HepG2 (cell line): ENCODE results near the gene NDFIP2.

Source experiments
- BRCA1 ChIP-seq: sonication (generic); formaldehyde crosslinking; IDR thresholded peaks from 2 replicates; pipeline ENCODE4 v1.4.0; 2020; ENCODE audit warnings: missing genetic modification reagents
- CTCF ChIP-seq: sonication (generic); formaldehyde crosslinking; IDR thresholded peaks from 2 replicates; pipeline ENCODE4 v1.5.0; 2020; ENCODE audit warnings: mild to moderate bottlenecking, missing genetic modification reagents, moderate library complexity
- ETV6 ChIP-seq: sonication (generic); formaldehyde crosslinking; conservative IDR thresholded peaks from 2 replicates; pipeline ENCODE4 v1.4.0; 2020; ENCODE audit warnings: missing genetic modification reagents
- JUND ChIP-seq: sonication (generic); formaldehyde crosslinking; IDR thresholded peaks from 2 replicates; pipeline ENCODE4 v1.8.0; 2022; ENCODE audit warnings: mild to moderate bottlenecking, missing genetic modification reagents
- MXI1 ChIP-seq: IDR thresholded peaks from 3 replicates; pipeline ENCODE4 v1.6.1; 2012; ENCODE audit warnings: low read depth, low read length, inconsistent platforms, borderline replicate concordance
- ZNF10 ChIP-seq: sonication (generic); formaldehyde crosslinking; IDR thresholded peaks from 2 replicates; pipeline ENCODE4 v1.4.0; 2020; ENCODE audit warnings: mild to moderate bottlenecking, low read depth, missing genetic modification reagents, borderline replicate concordance

DNA sequence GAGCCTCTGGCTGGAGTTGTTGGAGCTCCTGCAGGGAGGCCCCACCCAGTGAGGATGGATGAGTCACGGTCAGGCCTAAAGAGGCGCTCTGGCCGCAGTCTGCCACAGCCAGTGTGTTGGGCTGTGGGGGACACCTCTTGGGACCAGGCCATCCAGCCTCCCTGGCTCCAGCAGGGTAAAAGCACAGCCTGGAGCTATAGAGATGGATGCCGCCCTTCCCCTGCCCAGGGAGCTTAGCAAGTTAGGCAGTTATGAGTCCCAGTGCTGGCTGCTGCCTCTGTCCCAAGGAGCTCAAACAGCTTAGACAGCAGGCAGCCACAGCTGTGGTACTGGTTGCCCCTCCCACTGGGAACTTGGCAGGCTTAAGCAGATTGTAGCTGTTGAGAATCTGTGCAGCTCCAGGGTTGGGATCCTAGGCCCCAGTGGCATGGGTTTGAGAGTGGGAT is 100.9 kb downstream of the NDFIP2 start:
- no peak for TF ChIP-seq BRCA1 (CRISPR knock-in tag)
- TF ChIP-seq ETV6 (CRISPR knock-in tag) = no peak
- TF ChIP-seq JUND (CRISPR knock-in tag) = no peak
- no peak for TF ChIP-seq MXI1
- no peak for TF ChIP-seq CTCF (CRISPR knock-in tag)
- no peak for TF ChIP-seq ZNF10
